ENCODE results near the gene TEC.

- TF ChIP-seq POLR2A (IDR thresholded peaks at IDR 0.05; ENCODE audit: low read length), result no peak
- TF ChIP-seq GATA1 (IDR thresholded peaks at IDR 0.05; ENCODE audit: low read depth, low read length), result no peak
Measured at GRCh38 chr4:48270951-48271473, 1.4 kb upstream of the TEC start.

All from erythroblast (primary cell).